ENCODE measurements around the gene C13orf46.

C13orf46 gene

DNA sequence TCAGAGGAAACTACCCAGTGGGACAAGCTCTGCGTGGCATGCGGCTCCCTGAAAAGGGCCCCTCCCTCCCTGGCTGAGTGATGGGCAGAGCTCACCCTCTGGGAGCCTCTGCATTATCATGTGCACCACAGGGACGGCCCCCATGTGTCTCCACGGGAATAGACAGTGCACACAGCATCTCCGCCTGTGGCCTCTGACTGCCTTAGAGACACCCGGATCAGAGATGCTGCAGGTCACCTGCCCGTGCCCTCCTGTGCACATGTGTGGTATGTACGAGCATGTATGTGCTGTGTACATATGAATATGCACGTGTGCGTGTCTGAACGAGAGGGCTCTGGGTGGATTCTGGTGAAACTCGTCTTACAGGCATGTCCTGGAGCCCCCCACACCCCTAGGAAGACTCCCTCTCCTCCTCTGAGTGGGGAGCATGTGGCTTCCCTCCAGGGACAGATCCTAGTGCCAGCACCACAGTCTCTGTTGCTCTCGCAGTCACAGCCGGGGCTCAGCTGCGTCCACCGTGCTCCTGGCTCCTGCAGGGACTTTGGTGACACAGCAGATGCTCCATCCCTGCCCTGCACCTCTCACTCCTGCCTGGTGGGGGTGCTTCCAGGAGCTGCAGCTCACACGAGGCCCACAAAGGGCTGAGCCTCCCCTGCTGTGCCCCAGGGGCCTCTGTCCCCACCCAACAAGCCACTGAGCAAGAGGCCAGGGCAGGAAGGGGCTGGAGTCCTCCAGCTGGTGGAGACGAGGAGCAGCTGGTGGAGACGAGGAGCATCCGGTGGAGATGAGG lies 19.6 kb downstream of the C13orf46 start:
- Histone ChIP-seq H3K27ac (no peak overlapping the region), H3K4me3 (ENCODE audit: low read depth, low read length) (no peak overlapping the region), H3K36me3 (replicated peaks) (peaks cover 16% of the 10 kb centered on the region), H3K27me3 (replicated peaks) (no peaks in the 10 kb centered on the region)
- in situ Hi-C loops (cut with HindIII; ENCODE audit: low pct_ligation_motif_present, low sequenced_read_pairs) = no loop called here
- DNase-seq = no peak
- TF ChIP-seq, protein P1, sequence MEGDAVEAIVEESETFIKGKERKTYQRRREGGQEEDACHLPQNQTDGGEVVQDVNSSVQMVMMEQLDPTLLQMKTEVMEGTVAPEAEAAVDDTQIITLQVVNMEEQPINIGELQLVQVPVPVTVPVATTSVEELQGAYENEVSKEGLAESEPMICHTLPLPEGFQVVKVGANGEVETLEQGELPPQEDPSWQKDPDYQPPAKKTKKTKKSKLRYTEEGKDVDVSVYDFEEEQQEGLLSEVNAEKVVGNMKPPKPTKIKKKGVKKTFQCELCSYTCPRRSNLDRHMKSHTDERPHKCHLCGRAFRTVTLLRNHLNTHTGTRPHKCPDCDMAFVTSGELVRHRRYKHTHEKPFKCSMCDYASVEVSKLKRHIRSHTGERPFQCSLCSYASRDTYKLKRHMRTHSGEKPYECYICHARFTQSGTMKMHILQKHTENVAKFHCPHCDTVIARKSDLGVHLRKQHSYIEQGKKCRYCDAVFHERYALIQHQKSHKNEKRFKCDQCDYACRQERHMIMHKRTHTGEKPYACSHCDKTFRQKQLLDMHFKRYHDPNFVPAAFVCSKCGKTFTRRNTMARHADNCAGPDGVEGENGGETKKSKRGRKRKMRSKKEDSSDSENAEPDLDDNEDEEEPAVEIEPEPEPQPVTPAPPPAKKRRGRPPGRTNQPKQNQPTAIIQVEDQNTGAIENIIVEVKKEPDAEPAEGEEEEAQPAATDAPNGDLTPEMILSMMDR (IDR thresholded peaks at IDR 0.05; ENCODE audit: low read depth, low read length, missing control alignments) = no peak

GRCh38 chr13:113953561-113953960 lies 20.3 kb downstream of the C13orf46 start:
- no peak for DNase-seq
- in situ Hi-C loops (cut with HindIII; ENCODE audit: low pct_ligation_motif_present, low sequenced_read_pairs) = no loop called here
- Histone ChIP-seq H3K36me3 (replicated peaks) (peaks cover 16% of the 10 kb centered on the region), H3K27me3 (replicated peaks) (no peaks in the 10 kb centered on the region), H3K4me3 (ENCODE audit: low read depth, low read length) (no peak overlapping the region), H3K27ac (no peak overlapping the region)
- TF ChIP-seq, protein P1 (IDR thresholded peaks at IDR 0.05; ENCODE audit: low read depth, low read length, missing control alignments) = no peak

GRCh38 chr13:113952983-113953520 lies 20.8 kb downstream of the C13orf46 start:
- Histone ChIP-seq H3K27me3 (replicated peaks) (no peaks in the 10 kb centered on the region), H3K4me3 (ENCODE audit: low read depth, low read length) (no peak overlapping the region), H3K36me3 (replicated peaks) (peaks cover 16% of the 10 kb centered on the region), H3K27ac (no peak overlapping the region)
- in situ Hi-C loops (cut with HindIII; ENCODE audit: low pct_ligation_motif_present, low sequenced_read_pairs) = no loop called here
- TF ChIP-seq, protein P1 (IDR thresholded peaks at IDR 0.05; ENCODE audit: low read depth, low read length, missing control alignments) = no peak
- no peak for DNase-seq

DNA sequence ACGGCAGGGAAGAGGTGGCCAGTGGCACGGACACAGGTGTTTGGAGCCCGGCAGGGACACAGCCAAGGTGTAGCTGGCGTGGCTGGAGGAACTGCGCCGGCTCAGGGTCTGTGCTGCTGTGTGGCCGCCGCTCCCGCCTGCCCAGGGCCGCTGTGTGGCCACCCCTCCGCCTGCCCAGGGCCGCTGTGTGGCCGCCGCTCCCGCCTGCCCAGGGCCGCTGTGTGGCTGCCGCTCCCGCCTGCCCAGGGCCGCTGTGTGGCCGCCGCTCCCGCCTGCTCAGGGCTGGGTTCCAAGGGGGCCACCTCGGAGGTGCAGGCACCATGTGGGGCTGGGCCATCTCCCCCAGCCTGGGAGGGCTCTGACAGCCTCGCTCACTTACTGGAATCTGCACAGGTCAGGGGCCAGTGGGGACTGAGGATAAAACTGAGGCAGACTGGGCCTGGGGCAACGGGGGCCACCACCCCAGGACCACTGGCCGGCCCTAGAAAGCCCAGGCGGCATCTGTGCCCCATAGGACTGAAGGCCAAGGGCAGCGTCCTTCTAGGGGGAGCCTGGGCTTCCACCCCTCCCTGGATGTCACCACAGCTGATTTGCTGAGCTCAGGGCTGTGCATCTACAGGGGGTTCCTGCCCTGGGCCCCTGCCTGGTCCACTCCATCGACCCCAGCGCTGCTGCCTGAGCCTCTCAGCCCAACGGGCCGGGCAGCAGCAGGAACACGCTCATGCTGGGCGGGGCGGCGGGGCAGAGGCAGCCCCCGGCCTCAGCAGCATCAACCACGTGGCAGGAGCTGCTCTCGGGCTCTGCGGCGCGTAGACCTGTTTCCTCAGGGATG lies 21.5 kb downstream of the C13orf46 start:
- H3K27me3 ChIP-seq (replicated peaks) = no peaks in the 10 kb centered on the region
- in situ Hi-C loops (cut with HindIII; ENCODE audit: low pct_ligation_motif_present, low sequenced_read_pairs) = no loop called here
- DNase-seq = no peak
- no peak overlapping the region for H3K27ac ChIP-seq
- TF ChIP-seq, protein P1 (IDR thresholded peaks at IDR 0.05; ENCODE audit: low read depth, low read length, missing control alignments) = no peak
- H3K36me3 ChIP-seq (replicated peaks) = peaks cover 16% of the 10 kb centered on the region
- no peak overlapping the region for H3K4me3 ChIP-seq (ENCODE audit: low read depth, low read length)

DNA sequence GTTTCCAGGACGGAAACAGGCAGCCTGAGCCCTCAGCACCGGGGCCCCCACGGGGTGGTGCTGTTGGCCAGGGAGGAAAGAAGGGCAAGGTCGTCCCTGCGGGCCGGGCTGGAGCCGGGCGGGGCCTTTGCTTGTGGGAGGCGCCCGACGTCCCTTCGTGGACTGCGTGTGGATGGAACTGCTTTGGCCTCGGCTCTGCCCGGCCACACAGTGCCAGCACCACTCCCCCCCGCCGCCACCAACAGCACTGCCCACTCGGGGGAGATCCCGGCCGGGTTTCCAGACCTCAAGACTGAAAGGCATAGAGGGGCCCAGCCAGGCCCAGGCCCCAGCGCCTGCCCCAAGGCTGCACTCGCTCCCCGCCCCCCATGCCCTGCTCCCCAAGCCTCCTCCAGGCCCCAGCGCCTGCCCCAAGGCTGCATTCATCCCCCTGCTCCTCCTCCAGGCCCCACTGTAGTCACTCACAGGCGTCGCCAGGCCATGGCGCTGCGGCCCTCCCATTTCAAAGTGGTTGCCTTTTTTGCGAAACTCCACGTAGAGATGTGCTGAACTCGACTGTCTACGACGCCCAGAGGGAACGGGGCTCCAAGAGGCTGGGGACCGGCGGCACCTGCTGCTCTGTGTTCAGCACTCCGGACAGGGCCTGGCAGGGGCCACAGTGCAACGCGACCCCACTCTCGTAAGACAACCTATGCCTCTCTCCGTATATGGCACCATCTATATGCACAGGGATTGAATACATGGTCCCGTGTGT lies 22.5 kb downstream of the C13orf46 start:
- peaks cover 14% of the 10 kb centered on the region for H3K36me3 ChIP-seq (replicated peaks)
- H3K27ac ChIP-seq = no peak overlapping the region
- peak; percentile 31 for DNase-seq
- TF ChIP-seq, protein P1 (IDR thresholded peaks at IDR 0.05; ENCODE audit: low read depth, low read length, missing control alignments) = peak; percentile 76
- in situ Hi-C loops (cut with HindIII; ENCODE audit: low pct_ligation_motif_present, low sequenced_read_pairs) = no loop called here
- no peaks in the 10 kb centered on the region for H3K27me3 ChIP-seq (replicated peaks)
- no peak overlapping the region for H3K4me3 ChIP-seq (ENCODE audit: low read depth, low read length)

Data from brain microvascular endothelial cell (primary cell).